ENCODE results near the gene HTR1B.

The HTR1B gene, protein sequence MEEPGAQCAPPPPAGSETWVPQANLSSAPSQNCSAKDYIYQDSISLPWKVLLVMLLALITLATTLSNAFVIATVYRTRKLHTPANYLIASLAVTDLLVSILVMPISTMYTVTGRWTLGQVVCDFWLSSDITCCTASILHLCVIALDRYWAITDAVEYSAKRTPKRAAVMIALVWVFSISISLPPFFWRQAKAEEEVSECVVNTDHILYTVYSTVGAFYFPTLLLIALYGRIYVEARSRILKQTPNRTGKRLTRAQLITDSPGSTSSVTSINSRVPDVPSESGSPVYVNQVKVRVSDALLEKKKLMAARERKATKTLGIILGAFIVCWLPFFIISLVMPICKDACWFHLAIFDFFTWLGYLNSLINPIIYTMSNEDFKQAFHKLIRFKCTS
- long read RNA-seq: 0 reads

DNA sequence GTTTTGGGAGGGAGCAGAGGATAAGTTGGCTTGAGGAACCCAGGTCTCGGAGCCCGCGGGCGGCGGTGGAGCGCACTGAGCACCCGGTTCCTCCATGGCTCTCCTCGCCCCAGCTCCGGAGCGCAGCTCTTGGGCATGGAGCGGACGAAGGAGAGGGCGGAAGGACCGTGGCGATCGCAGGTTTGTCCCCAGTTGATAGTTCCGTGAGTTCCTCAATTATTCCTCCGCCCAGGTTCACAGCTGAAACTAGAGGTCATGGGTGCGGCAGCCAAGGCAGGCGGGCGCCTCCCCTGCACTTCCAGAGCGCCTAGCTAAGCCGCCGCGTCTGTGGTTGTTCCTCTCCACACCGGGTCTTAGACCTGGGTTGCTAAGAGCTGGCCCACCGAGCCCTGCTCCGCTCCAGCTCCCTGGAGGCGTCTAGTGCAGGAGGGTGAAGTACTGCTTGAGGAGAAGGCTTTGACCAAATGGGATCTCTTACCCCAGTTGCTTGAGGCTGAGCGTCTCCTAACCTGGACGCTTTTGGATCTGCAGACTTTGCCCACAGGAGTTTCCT lies at the start of gene HTR1B:
HTR1B (minus strand) TSS at position 184 of the 553 bp plus-strand sequence; CDS start at position 96, 88 bp downstream.
- TF ChIP-seq, protein P1, sequence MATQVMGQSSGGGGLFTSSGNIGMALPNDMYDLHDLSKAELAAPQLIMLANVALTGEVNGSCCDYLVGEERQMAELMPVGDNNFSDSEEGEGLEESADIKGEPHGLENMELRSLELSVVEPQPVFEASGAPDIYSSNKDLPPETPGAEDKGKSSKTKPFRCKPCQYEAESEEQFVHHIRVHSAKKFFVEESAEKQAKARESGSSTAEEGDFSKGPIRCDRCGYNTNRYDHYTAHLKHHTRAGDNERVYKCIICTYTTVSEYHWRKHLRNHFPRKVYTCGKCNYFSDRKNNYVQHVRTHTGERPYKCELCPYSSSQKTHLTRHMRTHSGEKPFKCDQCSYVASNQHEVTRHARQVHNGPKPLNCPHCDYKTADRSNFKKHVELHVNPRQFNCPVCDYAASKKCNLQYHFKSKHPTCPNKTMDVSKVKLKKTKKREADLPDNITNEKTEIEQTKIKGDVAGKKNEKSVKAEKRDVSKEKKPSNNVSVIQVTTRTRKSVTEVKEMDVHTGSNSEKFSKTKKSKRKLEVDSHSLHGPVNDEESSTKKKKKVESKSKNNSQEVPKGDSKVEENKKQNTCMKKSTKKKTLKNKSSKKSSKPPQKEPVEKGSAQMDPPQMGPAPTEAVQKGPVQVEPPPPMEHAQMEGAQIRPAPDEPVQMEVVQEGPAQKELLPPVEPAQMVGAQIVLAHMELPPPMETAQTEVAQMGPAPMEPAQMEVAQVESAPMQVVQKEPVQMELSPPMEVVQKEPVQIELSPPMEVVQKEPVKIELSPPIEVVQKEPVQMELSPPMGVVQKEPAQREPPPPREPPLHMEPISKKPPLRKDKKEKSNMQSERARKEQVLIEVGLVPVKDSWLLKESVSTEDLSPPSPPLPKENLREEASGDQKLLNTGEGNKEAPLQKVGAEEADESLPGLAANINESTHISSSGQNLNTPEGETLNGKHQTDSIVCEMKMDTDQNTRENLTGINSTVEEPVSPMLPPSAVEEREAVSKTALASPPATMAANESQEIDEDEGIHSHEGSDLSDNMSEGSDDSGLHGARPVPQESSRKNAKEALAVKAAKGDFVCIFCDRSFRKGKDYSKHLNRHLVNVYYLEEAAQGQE (IDR thresholded peaks at IDR 0.05; ENCODE audit: insufficient replicate concordance, low read depth): no peak
- peak; percentile 38 for TF ChIP-seq SPI1 (IDR thresholded peaks at IDR 0.05; ENCODE audit: borderline replicate concordance, low read depth)
- Histone ChIP-seq H3K27me3 (ENCODE audit: insufficient read depth, poor library complexity, severe bottlenecking) (peaks cover 37% of the 10 kb centered on the region), H3K27ac (replicated peaks) (no peak within 1 kb of the TSS), H3K4me3 (replicated peaks; ENCODE audit: insufficient read depth, low read length) (no peak within 1 kb of the TSS; the same call in 1 of the 2 replicates)
- DNase-seq (ENCODE audit: low read depth in 1 of 2, low spot score in 1 of 2): peak in 1 of 2 experiments; percentile 45

DNA sequence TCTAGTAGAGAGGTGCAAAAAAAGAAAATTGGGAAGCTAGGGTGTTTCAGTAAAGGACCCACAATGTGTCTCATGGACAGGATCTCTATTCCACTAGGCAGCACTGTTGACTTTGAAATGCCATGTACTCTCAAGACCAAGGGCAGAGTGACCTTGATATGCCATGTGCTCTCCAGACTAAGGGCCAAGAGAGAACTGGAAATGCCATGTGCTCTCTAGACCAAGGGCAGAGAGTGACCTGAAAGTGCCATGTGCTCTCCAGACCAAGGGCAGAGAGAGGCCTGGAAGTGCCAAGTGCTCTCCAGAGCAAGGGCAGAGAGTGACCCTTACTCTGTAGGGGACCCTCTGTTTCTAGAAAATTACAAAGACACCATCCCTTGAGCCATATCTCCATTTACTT lies 49.3 kb upstream of the HTR1B start:
- H3K27me3 ChIP-seq (ENCODE audit: insufficient read depth, poor library complexity, severe bottlenecking): no peaks in the 10 kb centered on the region
- DNase-seq (ENCODE audit: low read depth in 1 of 2, low spot score in 1 of 2): no peak
- H3K27ac ChIP-seq (replicated peaks): no peak overlapping the region
- no peak overlapping the region for H3K4me3 ChIP-seq (replicated peaks; ENCODE audit: insufficient read depth, low read length)
- TF ChIP-seq SPI1 (IDR thresholded peaks at IDR 0.05; ENCODE audit: borderline replicate concordance, low read depth) (no peak), GABPA (IDR thresholded peaks at IDR 0.05; ENCODE audit: low read depth) (no peak), POLR2AphosphoS5 (IDR thresholded peaks at IDR 0.05; ENCODE audit: low read depth) (no peak)
- TF ChIP-seq, protein P1 (IDR thresholded peaks at IDR 0.05; ENCODE audit: insufficient replicate concordance, low read depth): no peak
- TF ChIP-seq, protein P2, sequence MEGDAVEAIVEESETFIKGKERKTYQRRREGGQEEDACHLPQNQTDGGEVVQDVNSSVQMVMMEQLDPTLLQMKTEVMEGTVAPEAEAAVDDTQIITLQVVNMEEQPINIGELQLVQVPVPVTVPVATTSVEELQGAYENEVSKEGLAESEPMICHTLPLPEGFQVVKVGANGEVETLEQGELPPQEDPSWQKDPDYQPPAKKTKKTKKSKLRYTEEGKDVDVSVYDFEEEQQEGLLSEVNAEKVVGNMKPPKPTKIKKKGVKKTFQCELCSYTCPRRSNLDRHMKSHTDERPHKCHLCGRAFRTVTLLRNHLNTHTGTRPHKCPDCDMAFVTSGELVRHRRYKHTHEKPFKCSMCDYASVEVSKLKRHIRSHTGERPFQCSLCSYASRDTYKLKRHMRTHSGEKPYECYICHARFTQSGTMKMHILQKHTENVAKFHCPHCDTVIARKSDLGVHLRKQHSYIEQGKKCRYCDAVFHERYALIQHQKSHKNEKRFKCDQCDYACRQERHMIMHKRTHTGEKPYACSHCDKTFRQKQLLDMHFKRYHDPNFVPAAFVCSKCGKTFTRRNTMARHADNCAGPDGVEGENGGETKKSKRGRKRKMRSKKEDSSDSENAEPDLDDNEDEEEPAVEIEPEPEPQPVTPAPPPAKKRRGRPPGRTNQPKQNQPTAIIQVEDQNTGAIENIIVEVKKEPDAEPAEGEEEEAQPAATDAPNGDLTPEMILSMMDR (IDR thresholded peaks at IDR 0.05; ENCODE audit: insufficient read depth, low read length): no peak

DNA sequence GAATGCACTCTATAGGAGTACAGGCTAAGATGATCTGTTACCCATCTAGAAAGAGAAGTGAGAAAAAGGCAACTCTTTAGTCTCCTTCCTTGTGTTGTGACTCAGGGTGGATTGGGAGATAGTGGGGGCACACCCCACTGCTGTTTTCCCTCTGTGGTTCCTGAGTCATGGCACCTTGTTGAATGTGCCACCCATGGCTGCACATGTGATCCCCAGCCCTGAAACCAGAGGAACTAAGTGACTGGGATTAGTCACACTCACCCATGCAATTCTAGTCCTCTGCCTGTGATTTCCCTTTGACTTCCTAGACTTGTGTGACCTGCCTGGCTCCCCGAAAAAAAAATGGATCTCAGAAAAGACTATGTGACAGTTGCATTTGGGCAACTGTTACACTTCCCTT lies 48.6 kb upstream of the HTR1B start:
- H3K27ac ChIP-seq (replicated peaks): no peak overlapping the region
- no peak for DNase-seq (ENCODE audit: low read depth in 1 of 2, low spot score in 1 of 2)
- TF ChIP-seq SPI1 (IDR thresholded peaks at IDR 0.05; ENCODE audit: borderline replicate concordance, low read depth): peak; percentile 89
- TF ChIP-seq GABPA (IDR thresholded peaks at IDR 0.05; ENCODE audit: low read depth): no peak
- H3K4me3 ChIP-seq (replicated peaks; ENCODE audit: insufficient read depth, low read length): no peak overlapping the region
- no peaks in the 10 kb centered on the region for H3K27me3 ChIP-seq (ENCODE audit: insufficient read depth, poor library complexity, severe bottlenecking)

DNA sequence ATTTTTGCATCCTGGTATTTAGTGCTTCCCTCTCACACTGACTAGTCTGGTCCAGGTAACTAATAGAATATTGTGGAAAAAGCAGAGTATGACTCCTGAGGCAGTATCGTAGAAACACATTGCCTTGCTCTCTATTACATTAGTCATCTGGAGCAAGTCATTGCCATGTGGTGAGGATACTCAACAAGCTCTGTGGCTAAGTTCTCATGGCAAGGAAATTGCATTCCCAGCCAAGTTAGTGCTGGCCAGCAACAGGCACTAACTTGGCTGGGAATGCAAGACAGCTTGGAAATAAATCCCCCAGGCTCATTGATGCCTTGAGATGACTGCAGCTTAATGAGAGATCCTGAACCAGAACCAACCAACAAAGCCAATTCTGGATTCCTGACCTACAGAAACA lies 39.7 kb upstream of the HTR1B start:
- TF ChIP-seq SPI1 (IDR thresholded peaks at IDR 0.05; ENCODE audit: borderline replicate concordance, low read depth) (no peak), GABPA (IDR thresholded peaks at IDR 0.05; ENCODE audit: low read depth) (no peak), POLR2AphosphoS5 (IDR thresholded peaks at IDR 0.05; ENCODE audit: low read depth) (no peak)
- TF ChIP-seq, protein P1 (IDR thresholded peaks at IDR 0.05; ENCODE audit: insufficient replicate concordance, low read depth): no peak
- TF ChIP-seq, protein P2 (IDR thresholded peaks at IDR 0.05; ENCODE audit: insufficient read depth, low read length): no peak
- Histone ChIP-seq H3K27me3 (ENCODE audit: insufficient read depth, poor library complexity, severe bottlenecking) (no peaks in the 10 kb centered on the region), H3K27ac (replicated peaks) (no peak overlapping the region), H3K4me3 (replicated peaks; ENCODE audit: insufficient read depth, low read length) (no peak overlapping the region)
- DNase-seq (ENCODE audit: low read depth in 1 of 2, low spot score in 1 of 2): no peak

Measured in HL-60 (cell line).